HG03469 (cell line): ENCODE results near the gene NLRP13.

Experiments used
- ATAC-seq: cut with Tn5 transposase; IDR thresholded peaks from one replicate; pipeline ENCODE4 v1.9.1; 2021; ENCODE audit warnings: mild to moderate bottlenecking, moderate library complexity, moderate number of reproducible peaks; ENCODE audit not compliant: unreplicated experiment

The NLRP13 gene

DNA sequence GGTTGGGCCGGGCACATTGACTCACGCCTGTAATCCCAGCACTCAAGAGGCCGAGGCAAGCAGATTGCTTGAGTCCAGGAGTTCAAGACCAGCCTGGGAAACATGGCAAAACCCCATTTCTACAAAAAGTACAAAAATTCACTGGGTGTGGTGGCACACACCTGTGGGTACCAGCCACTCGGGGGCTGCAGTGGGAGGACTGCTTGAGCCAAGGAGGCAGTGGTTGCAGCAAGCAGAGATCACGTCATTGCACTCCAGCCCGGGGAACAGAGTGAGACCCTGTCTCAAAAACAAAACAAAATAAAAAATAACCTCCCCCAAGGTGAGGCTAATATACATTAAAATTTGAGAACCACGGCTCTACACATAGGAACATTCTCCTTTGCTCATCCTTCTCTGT lies 24.9 kb downstream of the NLRP13 start:
- no peak for ATAC-seq

DNA sequence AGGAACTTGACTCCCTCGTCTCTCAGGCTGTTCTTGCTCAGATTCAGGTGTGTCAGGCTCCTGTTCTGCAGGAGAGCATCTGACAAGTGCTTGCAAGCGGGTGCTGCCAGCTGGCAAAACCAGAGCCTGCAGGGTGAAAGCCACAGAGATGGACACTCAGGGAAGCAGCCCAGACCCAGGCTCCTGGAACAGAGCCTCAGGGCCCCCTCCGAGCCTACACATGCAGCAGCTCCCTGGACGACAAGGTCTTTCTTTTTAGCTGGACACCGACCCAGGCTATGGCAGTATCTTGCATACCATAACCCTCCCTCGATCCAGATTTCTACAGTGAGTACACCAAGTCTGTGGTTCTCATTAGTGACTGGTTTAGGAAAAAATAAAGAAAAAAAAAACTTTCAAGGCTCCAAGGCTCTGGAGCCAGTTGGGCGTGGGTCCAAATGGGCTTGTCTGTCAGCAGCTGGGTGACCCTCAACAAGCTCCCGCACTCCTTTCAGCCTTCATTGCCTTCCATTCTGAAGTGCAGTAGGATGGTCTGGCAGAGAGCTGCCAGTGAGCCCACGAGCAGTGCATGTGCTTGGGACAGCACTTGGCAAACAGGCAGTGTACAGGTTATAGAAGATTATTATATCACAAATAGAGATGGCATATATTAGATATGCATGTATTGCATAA lies 29.9 kb downstream of the NLRP13 start:
- no peak for ATAC-seq

DNA sequence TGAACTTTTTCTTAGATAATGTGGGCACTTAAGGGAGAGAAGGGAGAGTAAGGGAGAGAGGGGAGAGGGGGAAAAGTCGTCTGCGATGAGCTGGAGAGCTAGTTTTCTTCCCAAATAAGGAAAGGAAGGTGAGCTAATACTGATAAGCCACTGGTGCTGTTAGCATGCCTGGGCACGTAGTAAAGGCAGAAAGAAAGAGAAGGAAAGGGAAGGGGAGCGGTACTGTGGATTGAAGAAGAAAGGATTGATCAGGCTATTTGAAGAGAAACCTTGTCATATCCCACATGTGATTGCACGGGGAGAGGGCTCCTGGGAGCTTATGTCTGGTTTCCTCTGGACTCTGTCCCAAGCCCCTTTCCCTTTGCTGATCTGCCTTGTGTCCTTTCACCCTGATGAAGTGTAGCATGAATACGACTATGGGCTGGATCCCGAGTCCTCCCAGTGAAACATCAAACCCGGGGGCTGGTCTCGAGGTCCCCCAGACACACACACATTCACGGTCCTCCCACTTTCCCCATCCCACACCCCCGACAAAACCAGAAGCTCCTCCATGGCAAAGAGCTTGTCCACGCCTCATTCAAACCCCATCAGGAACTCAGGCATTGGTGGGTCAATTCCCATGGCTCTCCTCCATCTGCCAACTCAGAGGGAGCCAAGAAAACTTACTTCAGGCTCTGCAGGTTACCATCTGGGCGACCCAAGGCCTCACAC lies 30.6 kb downstream of the NLRP13 start:
- no peak for ATAC-seq

DNA sequence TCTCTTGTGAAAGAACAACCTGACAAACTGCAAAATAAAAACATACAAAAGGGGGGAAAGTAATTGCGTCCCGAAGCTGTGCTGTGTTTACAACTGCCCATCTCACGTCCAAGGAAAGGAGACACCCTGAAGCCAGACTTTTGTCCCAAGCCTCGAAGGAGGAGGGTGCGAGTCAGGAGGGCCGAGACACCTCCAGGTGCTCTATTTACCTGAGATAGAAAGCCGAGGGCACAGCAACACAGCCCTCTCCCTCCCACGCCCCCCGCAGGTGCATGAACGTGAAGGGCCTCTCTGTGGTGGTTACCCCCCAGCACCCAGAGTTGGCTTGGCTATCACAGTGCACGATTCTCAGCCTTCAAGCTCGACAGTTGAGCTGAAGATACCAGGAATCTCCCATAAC lies 33.2 kb downstream of the NLRP13 start:
- no peak for ATAC-seq

DNA sequence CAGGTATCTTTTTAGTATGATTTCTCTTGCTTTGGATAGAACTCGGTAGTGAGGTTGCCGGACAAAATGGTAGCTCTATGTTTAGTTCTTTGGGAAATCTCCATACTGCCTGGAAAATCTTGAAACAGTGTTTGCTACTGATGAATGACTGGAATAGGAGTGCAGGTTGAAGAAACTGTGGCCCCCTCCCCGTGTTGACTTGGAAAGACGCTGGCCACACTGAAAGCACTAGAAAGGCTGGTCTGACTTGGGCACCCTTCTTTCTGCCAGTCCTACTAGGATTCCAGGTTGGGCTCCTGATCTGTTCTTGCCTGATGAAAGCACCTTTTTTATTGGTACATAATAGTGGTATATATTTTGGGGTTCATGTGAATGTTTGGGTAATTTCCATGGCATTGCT lies 49.5 kb downstream of the NLRP13 start:
- ATAC-seq, result no peak

DNA sequence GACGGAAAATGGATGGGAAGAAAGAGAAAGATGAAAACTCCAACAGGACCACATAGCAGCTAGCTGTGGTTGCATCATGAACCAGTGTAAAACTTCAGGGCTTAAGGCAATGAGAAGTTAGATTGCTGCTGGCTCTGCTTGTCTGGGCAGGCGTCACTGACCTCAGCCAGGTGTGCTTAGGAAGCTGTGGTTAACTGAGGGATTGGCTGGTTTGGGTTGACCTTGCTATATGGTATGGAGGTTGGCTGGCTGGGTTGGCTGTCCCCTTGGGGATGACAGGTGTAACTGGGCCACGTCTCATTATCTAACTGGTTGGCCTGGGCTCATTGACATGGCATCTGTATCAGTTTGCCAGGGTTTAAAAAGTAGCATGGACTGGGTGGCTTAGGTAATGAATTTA lies 54.9 kb downstream of the NLRP13 start:
- no peak for ATAC-seq

DNA sequence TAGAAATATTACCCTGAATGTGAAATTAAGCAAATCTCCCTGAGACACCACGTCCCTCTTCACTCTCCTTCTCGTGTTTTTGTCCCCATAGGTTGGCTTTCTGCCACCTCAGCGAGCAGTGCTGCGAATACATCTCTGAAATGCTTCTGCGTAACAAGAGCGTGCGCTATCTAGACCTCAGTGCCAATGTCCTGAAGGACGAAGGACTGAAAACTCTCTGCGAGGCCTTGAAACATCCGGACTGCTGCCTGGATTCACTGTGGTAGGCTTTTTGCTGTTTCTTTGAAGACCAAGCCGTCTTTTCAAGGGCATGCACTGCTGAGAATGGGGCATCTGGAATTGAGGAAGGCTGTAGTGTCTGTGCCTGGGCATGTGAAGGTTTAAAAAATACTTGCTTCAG lies 61.4 kb downstream of the NLRP13 start:
- ATAC-seq, result no peak

DNA sequence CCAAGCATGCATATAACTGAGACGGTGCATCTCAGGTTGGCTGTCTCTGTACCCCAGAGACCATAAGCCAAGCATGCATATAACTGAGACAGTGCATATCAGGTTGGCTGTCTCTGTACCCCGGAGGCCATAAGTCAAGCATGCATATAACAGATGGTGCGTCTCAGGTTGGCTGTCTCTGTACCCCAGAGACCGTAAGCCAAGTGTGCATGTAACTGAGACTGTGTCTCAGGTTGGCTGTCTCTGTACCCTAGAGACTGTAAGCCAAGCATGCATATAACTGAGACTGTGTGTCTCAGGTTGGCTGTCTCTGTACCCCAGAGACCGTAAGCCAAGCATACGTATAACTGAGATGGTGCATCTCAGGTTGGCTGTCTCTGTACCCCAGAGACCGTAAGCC lies 65.0 kb downstream of the NLRP13 start:
- ATAC-seq, result no peak

DNA sequence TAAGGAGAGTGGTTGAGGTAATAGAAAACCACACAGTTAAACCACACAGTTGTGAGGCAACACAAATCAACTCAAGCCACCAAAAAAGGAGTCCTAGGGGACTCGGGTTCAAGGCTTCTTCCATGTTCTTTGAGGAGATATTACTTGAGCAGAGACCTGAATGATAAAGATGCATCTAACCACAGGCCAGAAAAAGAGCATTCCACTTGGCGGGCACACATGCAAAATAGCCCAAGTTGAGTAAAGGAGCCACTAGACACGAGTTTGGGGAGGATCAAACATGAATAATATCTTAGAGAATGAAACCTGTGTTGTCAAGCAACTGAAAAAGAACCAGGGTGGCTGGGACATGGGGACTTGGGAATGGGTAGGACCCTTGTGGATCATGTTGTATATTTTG lies 65.6 kb downstream of the NLRP13 start:
- ATAC-seq, result no peak

DNA sequence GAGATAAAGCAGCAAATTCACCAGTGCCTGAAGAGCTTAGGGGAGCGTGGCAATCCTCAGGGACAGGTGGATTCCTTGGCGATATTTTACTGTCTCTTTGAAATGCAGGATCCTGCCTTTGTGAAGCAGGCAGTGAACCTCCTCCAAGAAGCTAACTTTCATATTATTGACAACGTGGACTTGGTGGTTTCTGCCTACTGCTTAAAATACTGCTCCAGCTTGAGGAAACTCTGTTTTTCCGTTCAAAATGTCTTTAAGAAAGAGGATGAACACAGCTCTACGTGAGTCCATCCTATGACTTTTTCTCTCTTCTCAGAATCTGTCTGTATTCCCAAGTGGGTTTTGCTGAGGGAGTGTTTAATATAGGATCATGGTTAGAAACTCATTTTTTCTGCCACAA lies 73.2 kb downstream of the NLRP13 start:
- ATAC-seq, result no peak

DNA sequence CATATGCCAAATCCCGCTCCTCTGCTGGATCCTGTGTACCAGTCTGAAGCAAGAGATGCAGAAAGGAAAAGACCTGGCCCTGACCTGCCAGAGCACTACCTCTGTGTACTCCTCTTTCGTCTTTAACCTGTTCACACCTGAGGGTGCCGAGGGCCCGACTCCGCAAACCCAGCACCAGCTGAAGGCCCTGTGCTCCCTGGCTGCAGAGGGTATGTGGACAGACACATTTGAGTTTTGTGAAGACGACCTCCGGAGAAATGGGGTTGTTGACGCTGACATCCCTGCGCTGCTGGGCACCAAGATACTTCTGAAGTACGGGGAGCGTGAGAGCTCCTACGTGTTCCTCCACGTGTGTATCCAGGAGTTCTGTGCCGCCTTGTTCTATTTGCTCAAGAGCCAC lies 73.7 kb downstream of the NLRP13 start:
- ATAC-seq, result no peak

DNA sequence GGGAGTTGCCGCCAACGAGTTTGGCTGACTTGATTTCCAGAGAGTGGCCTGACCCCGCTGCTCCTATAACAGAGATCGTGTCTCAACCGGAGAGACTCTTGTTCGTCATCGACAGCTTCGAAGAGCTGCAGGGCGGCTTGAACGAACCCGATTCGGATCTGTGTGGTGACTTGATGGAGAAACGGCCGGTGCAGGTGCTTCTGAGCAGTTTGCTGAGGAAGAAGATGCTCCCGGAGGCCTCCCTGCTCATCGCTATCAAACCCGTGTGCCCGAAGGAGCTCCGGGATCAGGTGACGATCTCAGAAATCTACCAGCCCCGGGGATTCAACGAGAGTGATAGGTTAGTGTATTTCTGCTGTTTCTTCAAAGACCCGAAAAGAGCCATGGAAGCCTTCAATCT lies 74.2 kb downstream of the NLRP13 start:
- no peak for ATAC-seq

DNA sequence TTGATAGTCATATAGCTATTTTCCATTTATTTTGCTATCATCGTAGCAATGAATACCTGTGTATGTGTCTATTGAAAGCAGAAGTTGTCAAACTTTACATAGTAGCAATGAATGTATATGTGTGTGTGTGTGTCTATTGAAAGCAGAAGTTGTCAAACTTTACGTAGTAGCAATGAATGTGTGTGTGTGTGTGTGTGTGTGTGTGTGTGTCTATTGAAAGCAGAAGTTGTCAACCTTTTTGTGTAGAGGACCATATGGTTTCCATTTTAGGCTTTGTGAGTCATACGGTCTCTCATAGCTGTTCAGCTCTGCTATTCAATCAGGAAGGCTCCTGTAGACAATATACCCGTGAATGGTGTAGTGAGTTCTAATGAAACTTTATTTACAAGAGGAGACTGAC lies 75.0 kb downstream of the NLRP13 start:
- no peak for ATAC-seq

DNA sequence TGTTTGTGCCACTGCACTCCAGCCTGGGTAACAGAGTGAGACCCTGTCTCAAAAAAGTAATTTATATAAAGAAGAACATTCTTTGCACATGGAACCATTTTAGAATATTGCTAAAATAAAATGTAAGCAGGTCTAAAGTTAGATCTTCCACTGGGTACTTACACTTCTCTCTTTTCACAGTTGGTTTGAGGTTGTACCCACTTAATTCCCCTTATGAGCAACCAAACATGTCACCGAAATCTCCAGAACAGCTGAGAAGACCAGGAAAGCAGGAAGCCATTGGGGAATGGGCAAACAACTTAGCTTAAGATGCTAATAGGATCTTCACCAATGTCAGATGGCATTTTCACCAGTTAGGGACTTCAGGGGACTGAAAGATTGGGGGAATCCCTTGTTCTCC lies 77.0 kb downstream of the NLRP13 start:
- no peak for ATAC-seq
